PC-9 (cell line): ENCODE results near the gene GDPD5. TPM values are rescaled to one million over a fixed set of nuclear protein-coding genes. Genes with fewer than 3 reads are reported as not detected.

Experiments used
- BruUV-seq: library from RNA; stranded (reverse); fragments of 400-500 nt; replicated peaks from 2 replicates; lab custom pipeline; 2021; lab: Mats Ljungman, UMichigan
- CTCF ChIA-PET: fragments of 300-600 bp; sonication (Branson Sonifier 250); formaldehyde crosslinking; loops from one replicate; lab custom pipeline; 2022; ENCODE audit warnings: antibody characterized with exemption; lab: Charles Lee
- POLR2A ChIA-PET: fragments of 300-600 bp; sonication (Branson Sonifier 250); formaldehyde crosslinking; loops from one replicate; lab custom pipeline; 2022; ENCODE audit warnings: antibody characterized with exemption; ENCODE audit not compliant: unreplicated experiment; lab: Charles Lee
- DNase-seq, 2 experiments: peaks; one replicate each; pipeline versions ENCODE4 v3.0.0 to v3.0.0-alpha.2; 2015 to 2022; ENCODE audit warnings: mixed read lengths in 1 of 2
- H2AFZ ChIP-seq: fragments of 200-600 bp; sonication (generic); 2 replicates; pipeline ENCODE4 v1.8.1; 2017; ENCODE audit warnings: antibody characterized with exemption
- H3F3A ChIP-seq: fragments of 200-600 bp; sonication (generic); 2 replicates; pipeline ENCODE4 v1.8.1; 2017; ENCODE audit warnings: antibody characterized with exemption, mild to moderate bottlenecking, low read depth; ENCODE audit not compliant: insufficient read depth
- H3K27ac ChIP-seq: fragments of 200-600 bp; sonication (generic); 2 replicates; pipeline ENCODE4 v1.6.1; 2016; ENCODE audit warnings: mixed run types
- H3K27me3 ChIP-seq: fragments of 200-600 bp; sonication (generic); 2 replicates; pipeline ENCODE4 v1.6.1; 2016; ENCODE audit warnings: low read depth, mixed run types; ENCODE audit not compliant: insufficient read depth
- H3K36me3 ChIP-seq: fragments of 200-600 bp; sonication (generic); 2 replicates; pipeline ENCODE4 v1.6.1; 2016; ENCODE audit warnings: low read depth, mixed run types
- H3K4me1 ChIP-seq: fragments of 200-600 bp; sonication (generic); replicated peaks from 2 replicates; pipeline ENCODE4 v1.6.1; 2016; ENCODE audit warnings: mixed run types; ENCODE audit not compliant: insufficient read depth
- H3K4me2 ChIP-seq: fragments of 200-600 bp; sonication (generic); 2 replicates; pipeline ENCODE4 v1.6.1; 2017; ENCODE audit warnings: mixed run types
- H3K4me3 ChIP-seq: fragments of 200-600 bp; sonication (generic); 2 replicates; pipeline ENCODE4 v1.6.1; 2016; ENCODE audit warnings: mixed run types
- H3K79me2 ChIP-seq: fragments of 200-600 bp; sonication (generic); 2 replicates; pipeline ENCODE4 v1.6.1; 2017; ENCODE audit warnings: low read depth, mixed run types
- H3K9me2 ChIP-seq: fragments of 200-600 bp; sonication (generic); 2 replicates; pipeline ENCODE4 v1.8.1; 2017; ENCODE audit warnings: mild to moderate bottlenecking; ENCODE audit not compliant: insufficient read depth
- H3K9me3 ChIP-seq: fragments of 200-600 bp; sonication (generic); 2 replicates; pipeline ENCODE4 v1.8.1; 2016; ENCODE audit warnings: low read depth; ENCODE audit not compliant: insufficient read depth
- H4K20me1 ChIP-seq: fragments of 200-600 bp; sonication (generic); 2 replicates; pipeline ENCODE4 v1.8.1; 2017; ENCODE audit not compliant: insufficient read depth
- EZH2 ChIP-seq: fragments of 200-600 bp; sonication (generic); IDR thresholded peaks from 2 replicates; pipeline ENCODE4 v1.8.0; 2017; ENCODE audit warnings: antibody characterized with exemption, low read depth
- intact Hi-C: fragments of 100-400 bp; cut with micrococcal nuclease; formaldehyde crosslinking; loops from one replicate; pipeline ENCODE4 v1.10.0; 2022; ENCODE audit not compliant: unreplicated experiment
- total RNA-seq: library from RNA; stranded (reverse); gene quantifications from 2 replicates; pipeline ENCODE4 v1.2.3, GENCODE V29; 2021
- TF ChIP-seq, protein P1 (sequence below): fragments of 200-600 bp; sonication (generic); conservative IDR thresholded peaks from 2 replicates; pipeline ENCODE4 v1.6.1; 2017; ENCODE audit warnings: mixed run types, antibody characterized with exemption, mild to moderate bottlenecking, moderate library complexity

Gene GDPD5
- total RNA-seq, 1 experiment from 2014 or later: 7.9 TPM

DNA sequence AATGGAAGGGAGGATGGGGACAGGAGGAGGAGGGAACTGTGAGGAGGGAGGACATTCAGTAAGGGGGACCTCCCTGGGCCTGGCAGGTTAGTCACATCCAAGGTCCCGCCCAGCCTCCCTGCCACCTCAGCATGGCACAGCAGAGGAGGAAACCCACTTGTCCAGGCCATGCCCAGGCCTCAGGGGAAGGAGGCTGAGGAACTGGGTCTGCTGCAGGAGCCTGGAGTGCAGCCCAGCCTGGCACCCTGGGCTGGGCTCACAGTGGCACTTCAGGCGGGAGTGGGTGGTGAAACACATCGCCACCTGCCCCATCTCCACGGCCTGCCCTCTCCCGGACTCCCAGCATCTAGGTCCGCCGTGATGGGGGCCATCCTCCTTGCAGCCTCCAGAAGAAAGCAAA is 75.5 kb downstream of the GDPD5 start:
- Histone ChIP-seq H3K27me3 (0 out of 2 replicates have a peak, but pooled peaks cover 8% of the 10 kb centered on the region), H3K9me3 (no peaks in the 10 kb centered on the region), H3K36me3 (no peaks in the 10 kb centered on the region), H3K9me2 (no peaks in the 10 kb centered on the region), H3K4me1 (no peaks in the 10 kb centered on the region), H4K20me1 (no peaks in the 10 kb centered on the region), H3K27ac (no peak overlapping the region), H3K4me2 (no peak overlapping the region), H2AFZ (no peak overlapping the region), H3F3A (no peaks in the 10 kb centered on the region), H3K4me3 (no peak overlapping the region), H3K79me2 (no peaks in the 10 kb centered on the region)
- POLR2A ChIA-PET: no interaction called here
- BruUV-seq: no TSS peak
- no peak for TF ChIP-seq EZH2
- TF ChIP-seq, protein P1, sequence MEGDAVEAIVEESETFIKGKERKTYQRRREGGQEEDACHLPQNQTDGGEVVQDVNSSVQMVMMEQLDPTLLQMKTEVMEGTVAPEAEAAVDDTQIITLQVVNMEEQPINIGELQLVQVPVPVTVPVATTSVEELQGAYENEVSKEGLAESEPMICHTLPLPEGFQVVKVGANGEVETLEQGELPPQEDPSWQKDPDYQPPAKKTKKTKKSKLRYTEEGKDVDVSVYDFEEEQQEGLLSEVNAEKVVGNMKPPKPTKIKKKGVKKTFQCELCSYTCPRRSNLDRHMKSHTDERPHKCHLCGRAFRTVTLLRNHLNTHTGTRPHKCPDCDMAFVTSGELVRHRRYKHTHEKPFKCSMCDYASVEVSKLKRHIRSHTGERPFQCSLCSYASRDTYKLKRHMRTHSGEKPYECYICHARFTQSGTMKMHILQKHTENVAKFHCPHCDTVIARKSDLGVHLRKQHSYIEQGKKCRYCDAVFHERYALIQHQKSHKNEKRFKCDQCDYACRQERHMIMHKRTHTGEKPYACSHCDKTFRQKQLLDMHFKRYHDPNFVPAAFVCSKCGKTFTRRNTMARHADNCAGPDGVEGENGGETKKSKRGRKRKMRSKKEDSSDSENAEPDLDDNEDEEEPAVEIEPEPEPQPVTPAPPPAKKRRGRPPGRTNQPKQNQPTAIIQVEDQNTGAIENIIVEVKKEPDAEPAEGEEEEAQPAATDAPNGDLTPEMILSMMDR: no peak
- CTCF ChIA-PET: no interaction called here
- intact Hi-C loops: no loop called here
- peak in 1 of 2 experiments; percentile 44 for DNase-seq

DNA sequence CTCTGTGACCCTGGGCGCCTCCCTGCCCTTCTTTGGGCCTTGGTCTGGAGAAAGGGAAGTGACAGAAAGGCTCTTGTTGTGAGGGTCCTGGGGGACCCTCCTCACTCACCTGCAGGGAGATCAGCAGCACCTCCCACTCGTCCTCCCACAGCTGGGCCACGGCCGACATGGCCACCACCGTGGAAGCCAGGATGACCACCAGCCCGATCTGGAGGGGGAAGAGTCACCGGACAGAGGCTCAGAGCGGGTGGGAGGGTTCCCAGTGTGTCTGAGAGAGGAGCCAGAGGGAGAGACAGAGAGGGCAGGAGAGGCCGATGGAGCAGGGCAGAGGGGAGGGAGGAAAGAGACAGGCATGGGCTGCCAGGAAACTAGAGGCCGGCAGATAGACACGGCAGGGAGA is 76.0 kb downstream of the GDPD5 start:
- Histone ChIP-seq H3K27ac (no peak overlapping the region), H3F3A (no peaks in the 10 kb centered on the region), H3K9me3 (no peaks in the 10 kb centered on the region), H4K20me1 (no peaks in the 10 kb centered on the region), H3K36me3 (no peaks in the 10 kb centered on the region), H3K4me1 (no peaks in the 10 kb centered on the region), H3K79me2 (no peaks in the 10 kb centered on the region), H2AFZ (no peak overlapping the region), H3K9me2 (no peaks in the 10 kb centered on the region), H3K4me3 (no peak overlapping the region), H3K4me2 (no peak overlapping the region), H3K27me3 (0 out of 2 replicates have a peak, but pooled peaks cover 8% of the 10 kb centered on the region)
- TF ChIP-seq, protein P1: no peak
- no peak for TF ChIP-seq EZH2
- intact Hi-C loops: no loop called here
- no TSS peak for BruUV-seq
- POLR2A ChIA-PET: no interaction called here
- DNase-seq: no peak
- CTCF ChIA-PET: no interaction called here

DNA sequence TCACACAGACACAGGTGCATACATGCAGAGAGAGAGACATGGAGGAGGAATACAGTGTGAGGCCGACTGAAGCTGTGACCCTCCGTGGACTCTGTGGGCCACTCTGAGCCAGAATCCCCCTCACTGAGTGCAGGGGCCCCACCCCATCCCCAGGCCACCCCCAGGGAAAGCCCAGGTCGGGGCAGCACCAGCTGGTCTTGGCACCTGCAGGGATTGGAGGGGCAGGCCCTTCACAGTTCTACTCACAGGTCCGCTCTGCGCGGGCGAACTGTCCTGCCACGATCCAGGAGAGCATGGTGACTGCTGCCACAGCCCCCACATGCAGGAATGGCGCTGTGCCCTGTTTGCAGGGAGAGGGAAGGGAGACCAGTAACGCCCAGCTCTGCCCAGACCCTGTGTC is 76.5 kb downstream of the GDPD5 start:
- Histone ChIP-seq H3K36me3 (no peaks in the 10 kb centered on the region), H3K9me2 (no peaks in the 10 kb centered on the region), H3K4me1 (no peaks in the 10 kb centered on the region), H2AFZ (no peak overlapping the region), H3K9me3 (no peaks in the 10 kb centered on the region), H3K27me3 (0 out of 2 replicates have a peak, but pooled peaks cover 8% of the 10 kb centered on the region), H3K4me3 (no peak overlapping the region), H4K20me1 (no peaks in the 10 kb centered on the region), H3K4me2 (no peak overlapping the region), H3K79me2 (no peaks in the 10 kb centered on the region), H3K27ac (no peak overlapping the region), H3F3A (no peaks in the 10 kb centered on the region)
- intact Hi-C loops: no loop called here
- BruUV-seq: no TSS peak
- no peak for DNase-seq
- no peak for TF ChIP-seq EZH2
- TF ChIP-seq, protein P1: no peak
- ChIA-PET CTCF (no interaction called here), POLR2A (no interaction called here)
